ENCODE results near the gene INTS14. TPM values are rescaled to one million over a fixed set of nuclear protein-coding genes. Genes with fewer than 3 reads are reported as not detected.

The INTS14 gene
- total and polyA plus RNA-seq, 11 donors = 5.7 to 19.3 (median 15.1) TPM

DNA sequence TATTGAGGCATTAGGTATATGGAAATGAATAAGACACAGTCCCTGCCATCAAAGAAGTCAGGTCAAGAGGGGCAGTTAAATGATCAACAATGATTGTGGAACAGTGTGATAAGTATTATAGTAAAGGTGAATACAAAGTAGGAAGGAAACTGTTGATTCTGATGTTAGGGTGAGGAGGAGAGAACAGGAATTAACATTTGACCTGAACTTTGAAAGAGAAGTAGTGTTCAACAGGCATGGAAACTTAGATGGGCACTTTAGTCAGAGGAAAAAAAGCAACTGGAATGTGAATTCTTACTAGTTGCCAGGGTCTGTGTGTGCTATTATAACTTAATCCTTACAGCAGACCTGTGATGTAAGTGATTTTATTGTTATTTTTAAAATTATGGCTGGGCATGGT lies 63.1 kb downstream of the INTS14 start:
- H3K4me1 ChIP-seq = peaks cover 0 to 12% (median 0%) of the 10 kb centered on the region in 12 donors
- H3K4me3 ChIP-seq = no peak overlapping the region
- no peaks in the 10 kb centered on the region for H3K27me3 ChIP-seq
- H3K27ac ChIP-seq = no peak overlapping the region
- no peak for TF ChIP-seq POLR2A (IDR thresholded peaks at IDR 0.05)
- TF ChIP-seq, protein P1, sequence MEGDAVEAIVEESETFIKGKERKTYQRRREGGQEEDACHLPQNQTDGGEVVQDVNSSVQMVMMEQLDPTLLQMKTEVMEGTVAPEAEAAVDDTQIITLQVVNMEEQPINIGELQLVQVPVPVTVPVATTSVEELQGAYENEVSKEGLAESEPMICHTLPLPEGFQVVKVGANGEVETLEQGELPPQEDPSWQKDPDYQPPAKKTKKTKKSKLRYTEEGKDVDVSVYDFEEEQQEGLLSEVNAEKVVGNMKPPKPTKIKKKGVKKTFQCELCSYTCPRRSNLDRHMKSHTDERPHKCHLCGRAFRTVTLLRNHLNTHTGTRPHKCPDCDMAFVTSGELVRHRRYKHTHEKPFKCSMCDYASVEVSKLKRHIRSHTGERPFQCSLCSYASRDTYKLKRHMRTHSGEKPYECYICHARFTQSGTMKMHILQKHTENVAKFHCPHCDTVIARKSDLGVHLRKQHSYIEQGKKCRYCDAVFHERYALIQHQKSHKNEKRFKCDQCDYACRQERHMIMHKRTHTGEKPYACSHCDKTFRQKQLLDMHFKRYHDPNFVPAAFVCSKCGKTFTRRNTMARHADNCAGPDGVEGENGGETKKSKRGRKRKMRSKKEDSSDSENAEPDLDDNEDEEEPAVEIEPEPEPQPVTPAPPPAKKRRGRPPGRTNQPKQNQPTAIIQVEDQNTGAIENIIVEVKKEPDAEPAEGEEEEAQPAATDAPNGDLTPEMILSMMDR (IDR thresholded peaks at IDR 0.05) = no peak
- peaks cover 0 to 5% (median 0%) of the 10 kb centered on the region in 9 donors for H3K36me3 ChIP-seq
- H3K9me3 ChIP-seq = no peaks in the 10 kb centered on the region
- intact Hi-C loops (cut with DNase I) = no loop called here
- ATAC-seq = no peak
- no peak for DNase-seq

DNA sequence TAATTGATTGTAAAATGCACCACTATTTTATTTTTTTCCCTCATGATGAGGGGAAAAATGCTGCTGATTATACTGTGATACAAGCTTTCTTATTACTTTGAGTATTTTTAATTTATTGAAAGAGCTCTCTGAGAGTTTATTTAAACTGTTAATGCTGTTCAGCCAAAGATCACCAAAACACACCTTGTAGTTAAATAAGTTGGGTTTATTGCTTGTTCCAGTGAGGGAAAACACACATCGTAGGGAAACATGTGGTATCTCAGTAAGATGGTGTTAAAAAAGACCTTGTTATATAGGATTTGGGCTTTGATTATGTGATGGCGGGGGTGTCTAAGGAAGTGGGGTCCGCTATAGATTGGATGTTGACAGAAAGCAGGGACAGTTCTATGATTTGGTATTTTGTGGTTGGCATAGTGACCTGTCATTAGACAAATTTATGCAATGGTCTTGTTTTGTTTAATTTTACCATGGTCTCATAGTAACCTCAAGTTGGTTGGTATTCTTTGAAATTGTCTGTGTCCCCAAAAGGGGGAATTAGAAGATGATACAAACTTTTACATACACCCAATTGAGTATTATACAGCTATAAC lies 69.6 kb downstream of the INTS14 start:
- Histone ChIP-seq H3K4me1 (no peaks in the 10 kb centered on the region), H3K27ac (no peak overlapping the region), H3K27me3 (no peaks in the 10 kb centered on the region), H3K4me3 (no peak overlapping the region), H3K36me3 (no peaks in the 10 kb centered on the region), H3K9me3 (no peaks in the 10 kb centered on the region)
- WGBS, 4 donors = 93 to 97% (median 96%) methylated on average over 3 of the region's 3 CpGs
- intact Hi-C loops (cut with DNase I) = no loop called here
- ATAC-seq = no peak
- no peak for DNase-seq
- TF ChIP-seq POLR2A (IDR thresholded peaks at IDR 0.05) = no peak
- TF ChIP-seq, protein P1 (IDR thresholded peaks at IDR 0.05) = no peak

DNA sequence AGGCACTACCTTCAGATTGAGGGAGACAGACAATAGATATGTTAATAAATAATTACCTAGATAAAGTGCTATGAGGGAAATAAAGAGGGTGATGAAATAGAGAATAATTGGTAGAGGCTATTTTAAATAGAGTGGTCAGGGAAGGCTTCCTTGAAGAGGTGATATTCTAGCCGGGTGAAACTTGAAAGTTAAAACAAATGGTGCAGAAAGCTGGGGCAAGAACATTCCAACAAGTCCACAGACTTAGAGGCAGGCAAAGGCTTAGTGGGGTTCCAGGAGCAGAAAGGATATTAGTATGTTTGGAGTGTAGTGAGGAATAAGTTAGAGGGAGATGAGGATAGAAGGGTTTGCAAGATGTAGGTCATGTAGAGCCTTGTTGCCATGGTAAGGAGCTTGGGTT lies 70.6 kb downstream of the INTS14 start:
- intact Hi-C loops (cut with DNase I) = no loop called here
- DNase-seq = no peak
- Histone ChIP-seq H3K36me3 (peaks cover 0 to 4% (median 0%) of the 10 kb centered on the region in 9 donors), H3K27ac (no peak overlapping the region), H3K27me3 (no peaks in the 10 kb centered on the region), H3K4me1 (no peaks in the 10 kb centered on the region), H3K4me3 (no peak overlapping the region), H3K9me3 (no peaks in the 10 kb centered on the region)
- WGBS, 4 donors = 82 to 98% (median 91%) methylated on average over 1 of the region's 1 CpG
- TF ChIP-seq POLR2A (IDR thresholded peaks at IDR 0.05) = no peak
- TF ChIP-seq, protein P1 (IDR thresholded peaks at IDR 0.05) = no peak
- ATAC-seq = no peak

DNA sequence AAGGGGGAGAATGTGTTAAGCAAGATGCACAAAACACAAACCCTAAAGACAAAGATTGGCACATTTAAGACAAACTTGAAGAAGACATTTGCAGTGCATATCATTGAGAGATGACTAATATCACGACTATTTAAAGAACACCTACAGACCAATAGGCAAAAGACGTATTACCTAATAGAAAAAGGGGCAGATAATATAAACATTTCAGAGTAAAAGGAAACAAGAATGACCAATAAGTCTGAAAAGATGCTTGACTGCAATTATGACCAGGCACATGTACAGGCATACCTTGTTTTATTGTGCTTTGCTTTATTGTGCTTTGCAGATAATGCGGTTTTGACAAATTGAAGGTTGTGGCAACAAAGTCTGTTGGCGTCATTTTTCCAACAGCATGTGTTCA lies 75.7 kb downstream of the INTS14 start:
- intact Hi-C loops (cut with DNase I) = no loop called here
- TF ChIP-seq POLR2A (IDR thresholded peaks at IDR 0.05) = no peak
- TF ChIP-seq, protein P1 (IDR thresholded peaks at IDR 0.05) = no peak
- H3K4me1 ChIP-seq = peaks cover 0 to 24% (median 12%) of the 10 kb centered on the region in 12 donors
- DNase-seq (no peak), ATAC-seq (no peak)
- H3K27me3 ChIP-seq = no peaks in the 10 kb centered on the region
- H3K4me3 ChIP-seq = no peak overlapping the region
- WGBS, 4 donors = 92 to 95% (median 93%) methylated on average over 4 of the region's 4 CpGs
- H3K36me3 ChIP-seq = peaks cover 0 to 4% (median 0%) of the 10 kb centered on the region in 9 donors
- H3K9me3 ChIP-seq = no peaks in the 10 kb centered on the region
- H3K27ac ChIP-seq = no peak overlapping the region

All from heart left ventricle (tissue), 16 donors.